K562 (cell line): ENCODE data around the gene TSPAN18. TPM values are rescaled to one million over a fixed set of nuclear protein-coding genes. Genes with fewer than 3 reads are reported as not detected.

ENCODE experiments used
- ATAC-seq: fragments of 200-7000 bp; cut with Tn5 transposase; 3 replicates; pipeline ENCODE4 v1.9.1; 2020; ENCODE audit warnings: moderate library complexity
- BruUV-seq: library from RNA; stranded (reverse); fragments of 400-500 nt; replicated peaks from 2 replicates; lab custom pipeline; 2021; lab: Mats Ljungman, UMichigan
- CTCF ChIA-PET: fragments of 300-600 bp; formaldehyde crosslinking; extraction: SDS; loops from one replicate; lab custom pipeline; 2021; ENCODE audit warnings: low intra/inter-chr PET ratio; lab: Yijun Ruan, JAX
- POLR2A ChIA-PET: fragments of 300-600, 350-650 bp; sonication (Branson Sonifier 250); formaldehyde crosslinking; extraction: SDS; loops from one replicate; lab custom pipeline; 2021; ENCODE audit warnings: antibody characterized with exemption, inconsistent platforms; lab: Yijun Ruan, JAX
- DNase-seq, 4 experiments: peaks; one replicate each; pipeline versions ENCODE4 v3.0.0 to v3.0.0-alpha.2; 2011 to 2018; ENCODE audit warnings: low spot score in 3 of 4, mixed read lengths in 3 of 4; ENCODE audit errors: extremely low read depth in 1 of 4
- FAIRE-seq: peaks from 2 replicates; lab custom pipeline; 2011; peaks lifted over from hg19 to GRCh38; lab: Jason Lieb, UNC
- H2AFZ ChIP-seq: 2 replicates; pipeline ENCODE4 v1.6.0; 2011; ENCODE audit warnings: low read depth, low read length, control low read depth, inconsistent platforms
- H3K27ac ChIP-seq: fragments of 200-600 bp; 3 replicates; pipeline ENCODE4 v1.8.0; 2011; ENCODE audit warnings: low read depth, mild to moderate bottlenecking, control low read depth, inconsistent platforms, low read length, moderate library complexity, mixed read lengths; ENCODE audit errors: extremely low read depth
- H3K27me3 ChIP-seq, 2 experiments: fragments of 300-600 bp in 1 of 2; 2 replicates in 1 of 2; 3 replicates in 1 of 2; pipeline versions ENCODE4 v1.6.0 to v1.8.0; 2011; ENCODE audit warnings: inconsistent platforms in 2 of 2, low read length in 2 of 2, mild to moderate bottlenecking in 1 of 2, mixed read lengths in 1 of 2, moderate library complexity in 1 of 2; ENCODE audit not compliant: control insufficient read depth in 2 of 2, insufficient read depth in 2 of 2
- H3K36me3 ChIP-seq: fragments of 300-600 bp; 3 replicates; pipeline ENCODE4 v1.8.0; 2011; ENCODE audit warnings: mild to moderate bottlenecking, low read length, inconsistent platforms; ENCODE audit not compliant: control insufficient read depth, insufficient read depth
- H3K4me1 ChIP-seq, 2 experiments: fragments of 200-600 bp in 1 of 2; replicated peaks in 1 of 2; 2 replicates in 1 of 2; 3 replicates in 1 of 2; pipeline versions ENCODE4 v1.5.1 to v1.8.0; 2011; ENCODE audit warnings: inconsistent platforms in 2 of 2, low read length in 2 of 2, mild to moderate bottlenecking in 1 of 2, mixed read lengths in 1 of 2, moderate library complexity in 1 of 2; ENCODE audit not compliant: control insufficient read depth in 2 of 2, insufficient read depth in 2 of 2
- H3K4me2 ChIP-seq: 2 replicates; pipeline ENCODE4 v1.6.1; 2011; ENCODE audit warnings: low read length, control low read depth, inconsistent platforms, mixed read lengths; ENCODE audit not compliant: insufficient read depth
- H3K4me3 ChIP-seq: fragments of 200-600 bp; sonication (generic), shearing (Covaris generic); 2 replicates; pipeline ENCODE4 v1.5.1; 2016; ENCODE audit warnings: control low read depth, inconsistent platforms
- H3K79me2 ChIP-seq: fragments of 200-600 bp; 3 replicates; pipeline ENCODE4 v1.8.0; 2011; ENCODE audit warnings: low read length, inconsistent platforms; ENCODE audit not compliant: control insufficient read depth, insufficient read depth
- H3K9ac ChIP-seq, 2 experiments: 2 replicates each; pipeline versions ENCODE4 v1.6.0 to v1.6.1; 2011; ENCODE audit warnings: low read depth in 2 of 2, low read length in 2 of 2, control low read depth in 1 of 2, inconsistent platforms in 1 of 2, mild to moderate bottlenecking in 1 of 2, mixed read lengths in 1 of 2; ENCODE audit not compliant: insufficient read depth in 1 of 2
- H3K9me1 ChIP-seq: one replicate; pipeline ENCODE4 v1.6.0; 2011; ENCODE audit warnings: inconsistent platforms, mild to moderate bottlenecking, low read length, moderate library complexity; ENCODE audit not compliant: control insufficient read depth, insufficient read depth
- H3K9me3 ChIP-seq: replicated peaks from 2 replicates; pipeline ENCODE4 v1.5.1; 2011; ENCODE audit warnings: low read depth, low read length, inconsistent platforms; ENCODE audit not compliant: control insufficient read depth, insufficient read depth
- H4K20me1 ChIP-seq: replicated peaks from 2 replicates; pipeline ENCODE4 v1.6.1; 2011; ENCODE audit warnings: low read length, inconsistent platforms, mixed read lengths; ENCODE audit not compliant: control insufficient read depth, insufficient read depth
- NFRKB ChIP-seq: fragments of 450-650 bp; IDR thresholded peaks from 2 replicates; pipeline ENCODE4 v1.6.1; 2016; ENCODE audit warnings: low read depth
- SMAD4 ChIP-seq: fragments of 250-450 bp; sonication (Bioruptor Pico); conservative IDR thresholded peaks from 2 replicates; pipeline ENCODE4 v1.8.0; 2021; ENCODE audit warnings: inconsistent platforms, mild to moderate bottlenecking, moderate library complexity
- ZC3H8 ChIP-seq: fragments of 450-650 bp; IDR thresholded peaks from 2 replicates; pipeline ENCODE4 v1.6.1; 2017
- ZEB2 ChIP-seq: fragments of 450-650 bp; IDR thresholded peaks from 2 replicates; pipeline ENCODE4 v1.6.1; 2016
- WGBS: fragments of 100-300 bp; shearing (Covaris generic); methylation state at CpG from one replicate; pipeline ENCODE4 v1.1.6; 2016; ENCODE audit warnings: low coverage, mixed read lengths; ENCODE audit not compliant: insufficient coverage; ENCODE audit errors: missing lambda C conversion rate; 5-methylcytosine and 5-hydroxymethylcytosine counted together
- in situ Hi-C: fragments of 300-500 bp; cut with MboI; formaldehyde crosslinking; loops from 4 replicates; pipeline ENCODE4 v1.15.0; 2018; ENCODE audit warnings: inconsistent platforms, mixed read lengths
- intact Hi-C: fragments of 100-400 bp; cut with micrococcal nuclease; formaldehyde crosslinking; loops from 2 replicates; pipeline ENCODE4 v1.14.2; 2022
- polyA plus RNA-seq, 8 experiments: library from polyadenylated mRNA; depleted of rRNA in 4 of 8; stranded (reverse) in 5 of 8; unstranded in 3 of 8; fragments of >200 nt; fragmentation: Nextera tagmentation in 2 of 8; fragmentation: Illumina TruSeq in 1 of 8; extraction: Ambion mirVana in 2 of 8; extraction: Trizol in 1 of 8; gene quantifications; 2 replicates each; pipeline versions ENCODE4 v1.2.1 to v1.2.3, GENCODE V29; 2011 to 2014; ENCODE audit warnings: inconsistent platforms in 1 of 8, missing spikeins in 1 of 8
- total RNA-seq, 7 experiments: library from RNA; depleted of rRNA in 6 of 7; stranded (reverse); fragments of >200 nt in 6 of 7; fragmentation: Illumina TruSeq in 2 of 7; extraction: Trizol in 2 of 7; gene quantifications; 2 replicates each; pipeline versions ENCODE4 v1.2.1 to v1.2.3, GENCODE V29; 2011 to 2021; ENCODE audit warnings: low replicate concordance in 1 of 7
- TF ChIP-seq, protein P1 (sequence below), 2 experiments: fragments of 450-650 bp; formaldehyde crosslinking in 1 of 2; IDR thresholded peaks; 2 replicates each; pipeline versions ENCODE4 v1.4.0 to v1.6.1; 2014 to 2020; ENCODE audit warnings: mild to moderate bottlenecking in 2 of 2, borderline replicate concordance in 1 of 2, low read depth in 1 of 2
- TF ChIP-seq, protein P2 (sequence below): sonication (generic); formaldehyde crosslinking; IDR thresholded peaks from 2 replicates; pipeline ENCODE4 v1.9.0; 2022; ENCODE audit warnings: mild to moderate bottlenecking, missing genetic modification reagents

The TSPAN18 gene
- total and polyA plus RNA-seq, 9 of the 15 experiments (the other 6 are each of a cell fraction or from before 2014, with no cell fraction given): 0.17 to 0.35 (median 0.22) TPM; not detected in 4

- ChIA-PET POLR2A (interaction anchor here (0.6 kb wide), 1 partner anchor 17 kb away, joined by 4 read pairs; no protein-coding TSS in a partner anchor), CTCF (no interaction called here)
- Histone ChIP-seq H3K9me3 (no peaks in the 10 kb centered on the region), H3K4me2 (no peak overlapping the region), H3K27ac (no peak overlapping the region), H3K9me1 (no peaks in the 10 kb centered on the region), H3K79me2 (no peaks in the 10 kb centered on the region), H3K4me1 (no peaks in the 10 kb centered on the region), H4K20me1 (no peaks in the 10 kb centered on the region; the same call in 1 of the 2 replicates), H3K4me3 (no peak overlapping the region), H2AFZ (no peak overlapping the region), H3K27me3 (peaks cover 9 to 35% of the 10 kb centered on the region in 2 experiments; a peak in 4 of 5 replicates), H3K36me3 (no peaks in the 10 kb centered on the region), H3K9ac (no peak overlapping the region)
- no TSS peak for BruUV-seq
- ATAC-seq (no peak), FAIRE-seq (no peak), DNase-seq (no peak)
- in situ Hi-C loops (no loop called here), intact Hi-C loops (no loop called here)
- 0% methylated on average over 7 of the region's 10 CpGs for WGBS
- TF ChIP-seq ZC3H8 (no peak), NFRKB (no peak), ZEB2 (no peak), SMAD4 (CRISPR knock-in tag) (no peak)
- TF ChIP-seq, protein P1, sequence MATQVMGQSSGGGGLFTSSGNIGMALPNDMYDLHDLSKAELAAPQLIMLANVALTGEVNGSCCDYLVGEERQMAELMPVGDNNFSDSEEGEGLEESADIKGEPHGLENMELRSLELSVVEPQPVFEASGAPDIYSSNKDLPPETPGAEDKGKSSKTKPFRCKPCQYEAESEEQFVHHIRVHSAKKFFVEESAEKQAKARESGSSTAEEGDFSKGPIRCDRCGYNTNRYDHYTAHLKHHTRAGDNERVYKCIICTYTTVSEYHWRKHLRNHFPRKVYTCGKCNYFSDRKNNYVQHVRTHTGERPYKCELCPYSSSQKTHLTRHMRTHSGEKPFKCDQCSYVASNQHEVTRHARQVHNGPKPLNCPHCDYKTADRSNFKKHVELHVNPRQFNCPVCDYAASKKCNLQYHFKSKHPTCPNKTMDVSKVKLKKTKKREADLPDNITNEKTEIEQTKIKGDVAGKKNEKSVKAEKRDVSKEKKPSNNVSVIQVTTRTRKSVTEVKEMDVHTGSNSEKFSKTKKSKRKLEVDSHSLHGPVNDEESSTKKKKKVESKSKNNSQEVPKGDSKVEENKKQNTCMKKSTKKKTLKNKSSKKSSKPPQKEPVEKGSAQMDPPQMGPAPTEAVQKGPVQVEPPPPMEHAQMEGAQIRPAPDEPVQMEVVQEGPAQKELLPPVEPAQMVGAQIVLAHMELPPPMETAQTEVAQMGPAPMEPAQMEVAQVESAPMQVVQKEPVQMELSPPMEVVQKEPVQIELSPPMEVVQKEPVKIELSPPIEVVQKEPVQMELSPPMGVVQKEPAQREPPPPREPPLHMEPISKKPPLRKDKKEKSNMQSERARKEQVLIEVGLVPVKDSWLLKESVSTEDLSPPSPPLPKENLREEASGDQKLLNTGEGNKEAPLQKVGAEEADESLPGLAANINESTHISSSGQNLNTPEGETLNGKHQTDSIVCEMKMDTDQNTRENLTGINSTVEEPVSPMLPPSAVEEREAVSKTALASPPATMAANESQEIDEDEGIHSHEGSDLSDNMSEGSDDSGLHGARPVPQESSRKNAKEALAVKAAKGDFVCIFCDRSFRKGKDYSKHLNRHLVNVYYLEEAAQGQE (IDR thresholded peaks at IDR 0.05; ENCODE audit: borderline replicate concordance): no peak
- TF ChIP-seq, protein P1 (CRISPR knock-in tag; IDR thresholded peaks at IDR 0.05; ENCODE audit: low read depth): no peak
- TF ChIP-seq, protein P2, sequence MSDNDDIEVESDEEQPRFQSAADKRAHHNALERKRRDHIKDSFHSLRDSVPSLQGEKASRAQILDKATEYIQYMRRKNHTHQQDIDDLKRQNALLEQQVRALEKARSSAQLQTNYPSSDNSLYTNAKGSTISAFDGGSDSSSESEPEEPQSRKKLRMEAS (CRISPR knock-in tag): no peak
Measured at GRCh38 chr11:44832452-44832851, 105.7 kb downstream of the TSPAN18 start.
